GM18511 (cell line): Measurements from ENCODE around the gene GABRR2.
"Not testable (repeated sequence)": the region's sequence is repeated elsewhere in the genome, so short reads cannot be mapped to it uniquely, and the experiment has no call there.

Source experiments
- ATAC-seq: cut with Tn5 transposase; IDR thresholded peaks from one replicate; pipeline ENCODE4 v1.9.1; 2021; ENCODE audit warnings: mild to moderate bottlenecking, moderate library complexity; ENCODE audit not compliant: unreplicated experiment

The GABRR2 gene

GRCh38 chr6:89264296-89264695, 50.8 kb downstream of the GABRR2 start:
- ATAC-seq: no peak

GRCh38 chr6:89260832-89261231, 54.3 kb downstream of the GABRR2 start:
- ATAC-seq: no peak

GRCh38 chr6:89260310-89260709, 54.8 kb downstream of the GABRR2 start:
- no peak for ATAC-seq

- peak; percentile 82 for ATAC-seq
These were observed 56.2 kb downstream of the GABRR2 start for GRCh38 chr6:89258912-89259311.

- no peak for ATAC-seq
These were observed 57.3 kb downstream of the GABRR2 start for GRCh38 chr6:89257781-89258180.

- ATAC-seq: no peak
These were observed 57.8 kb downstream of the GABRR2 start for GRCh38 chr6:89257346-89257745.

- ATAC-seq: no peak
These were observed 59.7 kb downstream of the GABRR2 start for GRCh38 chr6:89255417-89255816.

GRCh38 chr6:89254569-89254968, 60.5 kb downstream of the GABRR2 start:
- no peak for ATAC-seq

GRCh38 chr6:89252907-89253306, 62.2 kb downstream of the GABRR2 start:
- ATAC-seq: no peak

GRCh38 chr6:89251976-89252375, 63.1 kb downstream of the GABRR2 start:
- no peak for ATAC-seq

- no peak for ATAC-seq
These were observed 63.9 kb downstream of the GABRR2 start for GRCh38 chr6:89251170-89251569.

GRCh38 chr6:89250239-89250638, 64.9 kb downstream of the GABRR2 start:
- no peak for ATAC-seq

GRCh38 chr6:89244241-89244985, 70.7 kb downstream of the GABRR2 start:
- ATAC-seq: peak; percentile 57

- no peak for ATAC-seq
These were observed 71.8 kb downstream of the GABRR2 start for GRCh38 chr6:89243331-89243629.

GRCh38 chr6:89242574-89243330, 72.3 kb downstream of the GABRR2 start:
- no peak for ATAC-seq

- no peak for ATAC-seq
These were observed 75.8 kb downstream of the GABRR2 start for GRCh38 chr6:89239338-89239737.

- ATAC-seq: no peak
These were observed 77.9 kb downstream of the GABRR2 start for GRCh38 chr6:89237158-89237557.

GRCh38 chr6:89233605-89234004, 81.5 kb downstream of the GABRR2 start:
- ATAC-seq: not testable (repeated sequence)

GRCh38 chr6:89222712-89223039, 92.4 kb downstream of the GABRR2 start:
- ATAC-seq: no peak

GRCh38 chr6:89221971-89222711, 93.0 kb downstream of the GABRR2 start:
- no peak for ATAC-seq

GRCh38 chr6:89221129-89221528, 94.0 kb downstream of the GABRR2 start:
- ATAC-seq: no peak

GRCh38 chr6:89217299-89217910, 97.7 kb downstream of the GABRR2 start, which contains the start of gene GABRR1:
Gene GABRR1, minus strand, starts transcription at chr6:89217358. Its CDS starts 36 bp downstream, at chr6:89217322.
- ATAC-seq: no peak
